ENCODE results near the gene PTK7. TPM values are rescaled to one million over a fixed set of nuclear protein-coding genes. Genes with fewer than 3 reads are reported as not detected.
"Not testable (repeated sequence)": the region's sequence is repeated elsewhere in the genome, so short reads cannot be mapped to it uniquely, and the experiment has no call there.

The PTK7 gene
- polyA plus RNA-seq, 10 donors = 33.3 to 176 (median 57.0) TPM

GRCh38 chr6:43113431-43114260 is 37.5 kb downstream of the PTK7 start:
- peak in 1 of 3 donors; percentile 58 for DNase-seq

- no peak for DNase-seq
Observed at GRCh38 chr6:43115365-43115764, 39.3 kb downstream of the PTK7 start.

- DNase-seq = not testable (repeated sequence)
Observed at GRCh38 chr6:43117466-43117865, 41.4 kb downstream of the PTK7 start.

GRCh38 chr6:43119482-43119881 is 43.4 kb downstream of the PTK7 start:
- DNase-seq = peak in 1 of 3 donors; percentile 62

DNA sequence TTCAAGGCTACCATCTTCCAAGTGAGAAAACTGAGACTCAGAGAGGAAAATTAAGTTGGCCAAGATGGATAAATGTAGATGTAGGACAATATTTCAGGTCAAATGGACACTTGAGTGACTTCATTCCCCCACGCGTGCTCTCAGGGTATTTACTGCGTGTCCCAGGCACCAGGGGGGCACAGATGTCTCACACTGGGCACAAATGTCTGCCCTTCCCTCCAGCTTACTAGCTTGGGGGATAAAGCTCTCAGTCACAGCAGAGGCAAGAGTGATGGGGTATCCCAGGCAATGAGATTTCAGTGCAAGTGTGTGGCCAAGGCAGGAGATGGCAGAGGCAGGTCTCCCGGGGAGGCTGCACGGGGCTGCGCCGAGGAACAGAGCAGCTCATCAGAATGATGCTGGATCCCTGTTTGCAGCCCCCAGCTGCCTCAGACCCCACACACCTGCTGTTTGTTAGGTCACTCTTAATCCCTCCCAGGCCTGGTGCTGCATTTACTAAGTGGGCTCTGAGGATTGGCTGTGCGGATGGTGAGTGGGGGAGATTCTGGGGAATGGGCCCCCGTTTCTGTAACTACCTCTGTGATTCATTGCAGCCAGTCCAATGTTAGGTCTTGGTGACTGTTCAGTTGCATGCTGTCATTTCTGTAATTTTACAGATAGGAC is 44.1 kb downstream of the PTK7 start:
- no peak for DNase-seq

GRCh38 chr6:43120944-43121913 is 45.1 kb downstream of the PTK7 start:
- DNase-seq = peak in 1 of 3 donors; percentile 94

GRCh38 chr6:43122146-43122545 is 46.0 kb downstream of the PTK7 start:
- no peak for DNase-seq

GRCh38 chr6:43123461-43124314 is 47.6 kb downstream of the PTK7 start:
- peak in 1 of 3 donors; percentile 34 for DNase-seq

DNA sequence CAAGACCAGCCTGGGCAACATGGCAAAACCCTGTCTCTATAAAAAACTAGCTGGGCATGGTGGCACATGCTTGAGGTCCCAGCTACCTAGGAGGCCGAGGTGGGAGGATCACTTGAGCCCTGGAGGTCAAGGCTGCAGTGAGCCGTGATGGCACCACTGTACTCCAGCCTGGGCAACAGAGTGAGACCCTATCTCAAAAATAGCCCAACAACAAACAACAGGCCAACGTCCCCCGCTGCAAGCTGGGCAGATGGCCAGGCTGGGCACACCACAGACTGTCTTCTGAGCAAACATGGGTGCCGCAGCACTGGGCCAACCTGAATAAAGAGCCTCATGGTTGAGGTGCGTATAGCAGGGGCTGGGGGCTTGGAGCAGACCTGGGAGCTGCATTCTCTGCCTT is 48.4 kb downstream of the PTK7 start:
- no peak for DNase-seq

DNA sequence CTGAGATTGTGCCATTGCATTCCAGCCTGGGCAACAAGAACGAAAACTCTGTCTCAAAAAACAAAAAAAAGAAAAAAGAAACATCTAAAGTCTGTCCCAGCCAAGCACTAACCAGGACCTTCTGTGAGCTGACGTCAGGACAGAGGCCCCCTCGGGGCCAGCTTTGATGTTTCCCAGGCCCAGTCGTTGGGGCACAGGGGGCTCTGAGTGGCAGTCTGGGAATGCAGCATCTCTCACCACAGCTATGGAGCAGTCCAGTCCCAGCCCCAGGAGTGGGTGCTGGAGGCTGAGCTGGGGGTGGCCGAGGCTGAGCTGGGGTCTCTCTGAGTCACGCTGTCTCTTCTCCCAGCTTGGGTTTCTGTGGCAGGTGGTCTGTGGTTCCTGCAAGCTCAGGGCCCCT is 49.0 kb downstream of the PTK7 start:
- DNase-seq = peak in 2 of 3 donors; percentile 58 to 91

- DNase-seq = no peak
Observed at GRCh38 chr6:43125555-43125954, 49.4 kb downstream of the PTK7 start.

DNA sequence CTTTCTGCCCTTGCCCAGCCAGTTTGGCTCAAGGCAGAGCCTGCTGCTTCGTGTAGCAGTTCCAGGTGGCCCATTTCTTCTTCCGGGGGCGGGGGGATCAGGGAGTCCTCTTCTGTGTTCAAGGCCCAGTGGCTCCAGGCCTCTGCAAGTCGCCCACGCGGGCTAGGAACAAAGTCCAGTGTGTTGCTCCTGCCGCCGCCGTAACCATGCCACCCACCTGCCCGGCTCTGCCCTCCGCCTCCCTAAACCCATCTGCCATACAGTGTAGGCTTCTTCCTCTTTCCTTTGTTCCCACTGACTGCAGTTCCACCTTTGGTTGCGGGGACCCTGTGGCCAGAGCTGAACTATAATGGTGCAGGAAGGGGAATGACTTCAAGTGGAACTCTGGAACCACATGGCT is 51.1 kb downstream of the PTK7 start:
- no peak for DNase-seq

GRCh38 chr6:43127877-43128276 is 51.8 kb downstream of the PTK7 start:
- peak; percentile 31 to 62 (median 53) for DNase-seq

DNA sequence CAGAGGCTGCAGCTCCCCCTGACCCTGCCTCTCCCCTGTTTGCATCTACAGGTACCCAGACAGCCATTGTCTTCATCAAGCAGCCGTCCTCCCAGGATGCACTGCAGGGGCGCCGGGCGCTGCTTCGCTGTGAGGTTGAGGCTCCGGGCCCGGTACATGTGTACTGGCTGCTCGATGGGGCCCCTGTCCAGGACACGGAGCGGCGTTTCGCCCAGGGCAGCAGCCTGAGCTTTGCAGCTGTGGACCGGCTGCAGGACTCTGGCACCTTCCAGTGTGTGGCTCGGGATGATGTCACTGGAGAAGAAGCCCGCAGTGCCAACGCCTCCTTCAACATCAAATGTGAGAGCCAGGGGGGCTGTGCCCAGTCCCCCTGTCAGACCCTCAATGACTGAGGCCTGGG is 52.8 kb downstream of the PTK7 start:
- no peak for DNase-seq

DNA sequence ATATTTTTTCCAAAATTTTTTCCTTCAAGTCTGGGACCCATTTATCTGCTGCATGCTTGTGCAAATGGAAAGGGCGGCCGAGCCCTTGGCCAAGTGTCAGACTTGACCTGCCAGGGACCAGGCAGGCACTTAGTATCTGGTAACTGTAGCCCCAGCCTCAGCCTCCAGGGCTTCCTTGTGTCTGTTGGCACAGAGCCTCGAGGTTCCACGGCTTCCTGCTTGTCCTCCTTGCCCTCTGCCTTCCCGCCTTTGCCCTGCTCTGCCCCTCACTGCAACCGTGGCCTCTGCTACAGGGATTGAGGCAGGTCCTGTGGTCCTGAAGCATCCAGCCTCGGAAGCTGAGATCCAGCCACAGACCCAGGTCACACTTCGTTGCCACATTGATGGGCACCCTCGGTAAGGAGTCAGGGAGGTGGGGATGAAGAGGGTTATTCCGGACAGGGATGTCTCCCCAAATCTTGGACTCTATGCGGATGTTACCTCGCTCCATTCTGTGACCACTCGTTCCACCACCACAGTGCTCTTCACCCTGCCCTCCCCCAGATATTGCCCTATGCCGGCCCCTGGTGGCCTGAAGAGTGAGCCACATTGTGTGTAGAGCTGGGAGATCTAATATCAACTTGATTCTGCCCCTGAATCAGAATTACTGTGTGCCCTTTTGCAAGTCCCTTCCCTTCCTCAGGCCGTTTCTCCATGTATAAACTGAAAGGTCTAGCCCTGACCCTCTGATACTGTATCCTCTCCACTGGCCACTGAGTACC is 53.5 kb downstream of the PTK7 start:
- no peak for DNase-seq

DNA sequence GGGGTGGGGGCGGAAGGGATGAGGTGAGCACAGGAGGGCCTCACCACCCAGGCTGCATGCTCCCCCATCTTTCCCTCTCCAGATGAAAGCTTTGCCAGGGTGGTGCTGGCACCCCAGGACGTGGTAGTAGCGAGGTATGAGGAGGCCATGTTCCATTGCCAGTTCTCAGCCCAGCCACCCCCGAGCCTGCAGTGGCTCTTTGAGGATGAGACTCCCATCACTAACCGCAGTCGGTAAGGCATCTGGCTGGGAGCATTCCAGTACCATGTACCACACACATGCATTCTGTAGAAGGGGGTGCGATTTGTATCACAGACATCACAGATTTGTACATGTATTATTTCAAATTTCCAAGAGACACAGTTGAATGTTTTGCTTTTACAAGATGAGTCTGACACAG is 54.3 kb downstream of the PTK7 start:
- no peak for DNase-seq

GRCh38 chr6:43131379-43131778 is 55.3 kb downstream of the PTK7 start:
- not testable (repeated sequence) for DNase-seq

DNA sequence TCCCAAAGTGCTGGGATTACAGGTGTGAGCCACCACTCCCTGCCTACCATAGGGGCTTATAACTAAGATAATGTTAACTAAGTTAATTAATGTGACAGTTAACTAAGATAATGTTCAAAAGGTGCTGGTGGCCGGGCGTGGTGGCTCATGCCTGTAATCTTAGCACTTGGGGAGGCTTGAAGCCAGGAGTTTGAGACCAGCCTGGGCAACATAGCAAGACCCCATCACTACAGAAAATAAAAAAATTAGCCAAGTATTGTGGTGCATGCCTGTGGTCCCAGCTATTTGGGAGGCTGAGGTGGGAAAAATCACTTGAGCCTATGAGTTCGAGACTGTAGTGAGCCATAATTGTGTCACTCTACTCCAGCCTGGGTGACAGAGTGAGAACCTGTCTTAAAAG is 62.2 kb downstream of the PTK7 start:
- no peak for DNase-seq

GRCh38 chr6:43139973-43140372 is 63.9 kb downstream of the PTK7 start:
- not testable (repeated sequence) for DNase-seq

- no peak for DNase-seq
Observed at GRCh38 chr6:43141644-43142043, 65.5 kb downstream of the PTK7 start.

Data from muscle of back (tissue), 11 donors.